HG03575 (cell line): ENCODE measurements around the gene GLIPR2.
"Not testable (repeated sequence)": the region's sequence is repeated elsewhere in the genome, so short reads cannot be mapped to it uniquely, and the experiment has no call there.

ENCODE experiments used
- ATAC-seq: cut with Tn5 transposase; IDR thresholded peaks from one replicate; pipeline ENCODE4 v1.9.1; 2021; ENCODE audit not compliant: unreplicated experiment, insufficient number of reproducible peaks, low FRiP score; ENCODE audit errors: extremely low read depth

GLIPR2 gene

DNA sequence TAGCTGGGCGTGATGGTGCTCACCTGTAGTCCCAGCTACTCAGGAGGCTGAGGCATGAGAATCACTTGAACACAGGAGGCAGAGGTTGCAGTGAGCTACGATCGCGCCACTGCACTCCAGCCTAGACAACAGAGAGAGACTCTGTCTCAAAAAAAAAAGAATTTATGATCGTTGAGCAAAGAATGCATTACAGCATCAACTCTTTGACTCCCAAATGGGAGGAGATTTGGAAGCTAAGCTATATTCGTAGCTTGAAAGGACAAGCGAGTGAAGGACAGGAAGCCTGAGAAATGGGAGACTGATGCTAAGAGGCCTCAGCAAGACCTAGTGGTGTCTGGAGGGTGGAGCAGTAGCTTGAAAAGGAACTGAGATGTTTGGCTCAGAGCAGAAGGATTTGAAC lies 22.4 kb downstream of the GLIPR2 start:
- no peak for ATAC-seq

- not testable (repeated sequence) for ATAC-seq
These were observed 23.0 kb downstream of the GLIPR2 start for GRCh38 chr9:36159509-36159908.

DNA sequence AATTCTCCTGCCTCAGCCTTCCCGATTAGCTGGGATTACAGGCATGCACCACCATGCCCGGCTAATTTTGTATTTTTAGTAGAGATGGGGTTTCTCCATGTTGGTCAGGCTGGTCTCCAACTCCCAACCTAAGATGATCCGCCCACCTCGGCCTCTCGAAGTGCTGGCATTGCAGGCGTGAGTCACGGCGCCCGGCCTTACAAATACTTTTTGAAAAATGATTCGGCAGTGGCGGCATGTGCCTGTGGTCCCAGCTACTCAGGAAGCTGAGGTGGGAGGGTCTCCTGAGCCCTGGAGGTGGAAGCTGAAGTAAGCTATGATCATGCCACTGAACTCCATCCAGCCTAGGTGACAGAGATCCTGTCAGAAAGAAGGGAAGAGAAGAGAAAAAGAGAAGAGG lies 23.6 kb downstream of the GLIPR2 start:
- not testable (repeated sequence) for ATAC-seq

GRCh38 chr9:36161187-36161586 lies 24.7 kb downstream of the GLIPR2 start:
- ATAC-seq, result no peak

GRCh38 chr9:36162211-36162738 lies 25.7 kb downstream of the GLIPR2 start:
- ATAC-seq, result no peak

DNA sequence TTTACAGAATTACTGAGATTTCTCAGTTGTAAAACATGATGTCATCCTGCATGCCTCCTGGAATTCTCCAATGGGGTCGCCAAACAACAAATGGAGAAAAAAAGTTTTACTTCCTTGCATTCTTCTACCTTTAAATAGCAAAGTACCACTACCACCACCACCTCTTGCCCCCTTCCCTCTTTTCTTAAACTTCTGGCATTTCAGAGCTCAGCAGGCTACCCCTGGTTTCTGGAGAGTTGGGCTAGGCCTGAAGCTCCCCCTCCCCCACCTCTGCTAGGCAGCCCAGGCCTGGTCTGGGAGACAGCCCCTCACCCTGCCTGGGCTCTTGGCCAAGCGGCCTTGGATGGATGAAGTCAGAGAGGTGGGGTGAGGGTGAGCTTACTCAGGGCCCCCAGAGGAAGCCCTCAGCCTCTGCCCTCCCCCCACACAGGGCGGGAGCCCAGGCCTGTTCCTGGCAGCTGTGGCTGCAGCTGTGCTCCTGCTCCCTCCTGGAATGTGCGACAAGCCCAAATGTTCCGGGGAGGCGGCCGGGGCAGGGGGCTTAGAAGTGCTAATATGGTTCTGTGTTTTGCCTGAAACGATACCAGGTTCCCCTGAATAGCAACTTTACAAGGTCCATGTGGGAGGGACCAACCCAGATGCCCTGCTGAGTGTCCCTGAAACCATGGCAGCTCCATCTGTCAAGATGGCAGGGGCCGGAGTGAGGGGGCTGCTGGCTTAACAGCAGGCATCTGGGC lies 26.7 kb downstream of the GLIPR2 start:
- ATAC-seq, result no peak

DNA sequence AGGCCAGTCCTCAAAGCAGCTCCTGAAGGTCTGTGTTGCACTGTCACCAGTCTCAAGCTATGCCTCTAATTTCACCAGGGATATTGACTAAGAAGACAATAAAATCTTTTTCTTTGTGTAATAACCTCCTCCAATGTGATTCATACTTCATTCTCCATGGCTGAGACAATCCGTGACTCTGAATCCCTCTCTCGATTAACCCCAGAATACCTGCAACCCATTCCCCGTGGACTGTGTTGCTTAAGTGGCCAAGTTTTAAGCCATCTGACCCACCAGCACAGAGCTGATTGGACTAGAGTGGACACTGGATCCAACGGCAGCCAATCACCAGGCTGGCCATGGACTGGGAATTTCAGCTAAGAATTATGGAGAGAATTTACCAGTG lies 27.2 kb downstream of the GLIPR2 start:
- no peak for ATAC-seq

DNA sequence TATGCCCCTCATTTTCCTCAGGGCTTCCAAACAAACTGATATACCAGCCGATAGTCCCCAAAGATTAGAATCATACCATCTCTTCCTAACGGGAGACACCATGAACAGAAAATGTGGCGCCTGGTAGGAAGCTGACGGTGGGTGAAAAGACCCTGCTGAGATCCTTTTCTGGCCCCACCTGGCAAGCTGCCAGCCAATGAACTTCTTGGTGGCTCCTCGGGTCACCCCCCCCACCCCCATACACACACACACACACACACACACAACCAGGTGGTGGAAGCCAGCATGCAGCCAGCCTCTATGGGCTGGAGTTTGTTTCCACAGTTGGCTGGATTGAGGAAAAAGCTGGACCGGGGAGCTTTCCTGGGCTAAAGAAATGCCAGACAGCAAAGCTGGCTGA lies 27.8 kb downstream of the GLIPR2 start:
- no peak for ATAC-seq

DNA sequence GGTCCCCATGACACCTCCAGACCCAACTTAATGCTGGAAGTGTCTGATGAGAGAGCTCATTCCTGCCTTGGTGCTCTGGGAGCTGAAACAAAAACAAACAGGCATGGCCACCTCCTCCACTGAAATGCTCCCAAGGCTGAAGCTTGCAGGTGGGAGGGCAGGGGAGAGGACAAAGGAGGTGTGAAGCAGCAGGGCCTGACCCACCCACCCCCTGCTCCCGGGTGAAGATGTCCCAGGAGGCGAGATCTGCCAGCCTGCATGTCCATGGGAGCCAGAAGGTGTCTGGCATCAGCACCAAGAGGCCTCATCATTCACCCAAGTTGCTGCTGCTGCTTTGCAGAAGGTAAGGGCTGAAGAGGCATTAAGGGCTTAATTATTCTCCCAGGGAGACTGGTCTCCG lies 28.5 kb downstream of the GLIPR2 start:
- no peak for ATAC-seq

DNA sequence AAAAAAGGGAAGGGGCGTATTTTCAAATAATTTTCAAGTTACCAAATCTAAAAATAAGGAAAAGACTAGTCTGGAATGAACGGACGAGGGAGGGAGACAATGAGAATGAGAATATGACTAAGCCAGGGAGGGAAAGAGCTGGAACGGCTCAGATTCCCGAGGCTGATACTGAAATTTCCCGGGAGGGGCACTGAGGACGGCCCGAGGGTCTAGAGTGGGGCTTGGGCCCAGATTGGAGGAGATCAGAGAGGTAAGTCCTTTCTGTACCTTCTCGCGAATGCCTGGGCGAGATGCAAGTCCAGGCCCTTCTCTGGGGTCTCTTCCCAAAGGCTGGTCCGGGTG lies 29.3 kb downstream of the GLIPR2 start:
- no peak for ATAC-seq

GRCh38 chr9:36166168-36166927 lies 29.8 kb downstream of the GLIPR2 start:
- no peak for ATAC-seq

DNA sequence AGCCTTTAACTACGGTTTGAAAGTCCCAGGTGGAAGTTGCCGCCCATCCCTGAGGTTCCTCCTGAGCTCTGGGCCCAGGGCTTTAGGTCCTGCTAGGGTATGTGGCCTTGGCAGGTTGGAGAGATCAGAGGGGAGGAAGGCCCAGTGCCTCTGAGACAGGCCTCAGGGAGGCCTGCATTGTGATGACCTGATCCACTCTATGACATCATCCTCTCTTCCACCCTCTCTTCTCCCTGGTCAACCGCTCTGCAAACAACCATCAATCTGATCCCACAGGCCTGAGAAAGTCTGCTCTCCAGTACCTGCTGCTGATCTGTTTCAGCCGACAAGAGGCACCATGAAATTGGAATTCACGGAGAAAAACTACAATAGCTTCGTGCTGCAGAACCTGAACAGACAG lies 32.6 kb downstream of the GLIPR2 start, which contains the start of gene CCIN:
CCIN (plus strand) TSS at position 223 of the 400 bp plus-strand sequence; CDS start at position 338, 115 bp downstream.
- no peak for ATAC-seq

GRCh38 chr9:36169708-36170107 lies 33.2 kb downstream of the GLIPR2 start:
- ATAC-seq, result no peak

- ATAC-seq, result no peak
These were observed 34.0 kb downstream of the GLIPR2 start for GRCh38 chr9:36170531-36170930.

DNA sequence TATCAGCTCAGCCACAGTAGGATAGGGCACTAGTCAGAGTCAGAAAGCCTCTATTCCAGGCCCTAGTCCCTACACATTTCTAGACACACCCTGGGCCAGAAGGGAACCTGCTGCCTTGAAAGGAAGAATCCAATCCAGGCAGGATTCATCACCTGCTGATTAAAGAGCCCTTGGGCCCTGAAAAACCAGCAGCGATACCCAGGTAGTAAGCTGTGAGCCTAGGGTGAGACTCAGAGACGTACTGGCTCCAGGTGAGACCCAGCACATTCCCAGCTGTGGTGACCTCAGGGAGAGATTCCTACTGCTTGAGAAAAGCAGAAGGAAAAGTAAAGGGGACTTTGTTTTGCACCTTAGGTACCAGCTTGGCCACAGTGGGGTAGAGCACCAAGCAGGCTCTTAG lies 37.3 kb downstream of the GLIPR2 start:
- ATAC-seq, result no peak

- no peak for ATAC-seq
These were observed 37.7 kb downstream of the GLIPR2 start for GRCh38 chr9:36174271-36174670.

GRCh38 chr9:36174731-36175130 lies 38.2 kb downstream of the GLIPR2 start:
- no peak for ATAC-seq

GRCh38 chr9:36175209-36175608 lies 38.7 kb downstream of the GLIPR2 start:
- not testable (repeated sequence) for ATAC-seq

- not testable (repeated sequence) for ATAC-seq
These were observed 40.0 kb downstream of the GLIPR2 start for GRCh38 chr9:36176496-36176895.

- no peak for ATAC-seq
These were observed 41.0 kb downstream of the GLIPR2 start for GRCh38 chr9:36177571-36177970.
